C4-2B (cell line): ENCODE measurements around the gene HFE.

ENCODE experiments used
- H3K27ac ChIP-seq: fragments of 450-650 bp; 2 replicates; pipeline ENCODE4 v1.5.1; 2017
- CTCF ChIP-seq: fragments of 450-650 bp; conservative IDR thresholded peaks from 2 replicates; pipeline ENCODE4 v1.5.1; 2017; ENCODE audit warnings: mild to moderate bottlenecking
- ZFX ChIP-seq: fragments of 450-650 bp; IDR thresholded peaks from 2 replicates; pipeline ENCODE4 v1.6.1; 2017

The HFE gene

GRCh38 chr6:26048590-26048989 is 38.6 kb upstream of the HFE start:
- TF ChIP-seq ZFX (no peak), CTCF (no peak)
- no peak overlapping the region for H3K27ac ChIP-seq

GRCh38 chr6:26051665-26052310 is 35.4 kb upstream of the HFE start:
- H3K27ac ChIP-seq: no peak overlapping the region
- TF ChIP-seq CTCF (no peak), ZFX (no peak)

GRCh38 chr6:26052762-26053250 is 34.4 kb upstream of the HFE start:
- H3K27ac ChIP-seq: peak overlapping the region; percentile 50

- peak overlapping the region; percentile 92; the same call in 1 of the 2 replicates for H3K27ac ChIP-seq
- no peak for TF ChIP-seq CTCF
- TF ChIP-seq ZFX: no peak
Observed at GRCh38 chr6:26053992-26054780, 33.0 kb upstream of the HFE start.

- TF ChIP-seq ZFX (no peak), CTCF (no peak)
- H3K27ac ChIP-seq: peak overlapping the region; percentile 92
Observed at GRCh38 chr6:26054781-26055718, 32.2 kb upstream of the HFE start.

GRCh38 chr6:26055719-26056582 is 31.3 kb upstream of the HFE start:
- no peak for TF ChIP-seq CTCF
- TF ChIP-seq ZFX: 0 out of 2 replicates have a peak, but pooled peaks have one; percentile 13

More at GRCh38 chr6:26055719-26056582, 31.3 kb upstream of the HFE start:
- H3K27ac ChIP-seq: peak overlapping the region; percentile 92
